Measurements from ENCODE around the gene ACAA2.
"Not testable (repeated sequence)": the region's sequence is repeated elsewhere in the genome, so short reads cannot be mapped to it uniquely, and the experiment has no call there.

The ACAA2 gene

GRCh38 chr18:49812286-49813068, 856 bp downstream of the ACAA2 start:
- no peak for DNase-seq (ENCODE audit: low read depth)

DNA sequence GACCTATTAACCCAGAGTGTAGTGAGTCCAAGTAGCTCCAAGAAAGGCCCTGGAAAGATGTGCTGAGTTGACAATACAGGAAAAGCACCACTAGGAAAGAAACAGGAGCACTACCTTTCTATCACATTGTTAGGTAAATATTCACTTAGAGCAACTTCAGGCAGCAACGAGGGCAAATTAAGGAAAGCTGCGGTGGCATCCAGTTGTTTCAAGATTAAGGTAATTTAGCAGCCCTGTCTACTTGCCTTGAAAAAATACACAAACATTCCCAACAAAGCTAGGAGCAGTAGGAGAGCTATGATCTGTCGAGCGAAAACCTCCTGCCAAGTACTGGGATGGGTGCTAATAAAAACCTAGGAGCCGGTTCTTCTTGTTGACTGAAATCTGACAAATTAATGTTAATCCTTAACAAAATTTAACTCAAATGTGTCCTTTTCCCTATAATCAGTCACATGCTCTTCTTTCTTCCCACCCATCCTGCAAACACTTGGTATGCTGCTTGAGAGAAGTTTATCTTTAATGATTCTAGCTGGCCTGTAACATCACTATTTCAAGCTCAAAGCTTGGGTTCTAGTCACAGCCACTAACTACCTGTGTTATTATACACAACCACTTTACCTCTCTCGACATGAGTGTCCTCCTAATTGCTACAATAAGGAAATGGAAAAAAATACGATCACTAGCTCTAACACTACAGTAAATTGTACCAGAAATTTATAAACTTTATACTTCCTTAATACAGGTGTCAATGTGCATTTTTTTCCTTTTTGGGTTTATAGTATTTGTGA, 2.0 kb downstream of the ACAA2 start:
- no peak for DNase-seq (ENCODE audit: low read depth)

DNA sequence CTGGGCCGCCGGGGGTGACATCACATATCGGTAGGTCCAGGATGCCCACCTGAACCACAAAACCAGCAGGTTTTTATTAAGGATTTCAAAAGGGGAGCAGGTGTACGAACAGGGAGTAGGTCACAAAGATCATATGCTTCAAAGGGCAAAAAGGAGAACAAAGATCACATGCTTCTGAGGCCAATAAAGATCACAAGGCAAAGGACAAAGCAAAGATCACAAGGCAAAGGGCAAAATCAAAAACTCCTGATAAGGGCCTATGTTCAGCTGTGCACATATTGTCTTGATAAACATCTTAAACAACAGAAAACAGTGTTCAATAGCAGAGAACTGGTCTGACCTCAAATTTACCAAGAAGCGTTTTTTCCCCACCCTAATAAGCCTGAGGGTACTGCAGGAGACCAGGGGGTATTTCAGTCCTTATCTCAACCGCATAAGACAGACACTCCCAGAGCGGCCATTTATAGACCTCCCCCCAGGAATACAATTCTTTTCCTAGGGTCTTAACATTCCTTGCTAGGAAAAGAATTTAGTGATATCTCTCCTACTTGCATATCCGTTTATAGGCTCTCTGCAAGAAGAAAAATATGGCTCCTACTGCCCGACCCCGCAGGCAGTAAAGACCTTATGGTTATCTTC, 4.7 kb downstream of the ACAA2 start:
- DNase-seq (ENCODE audit: low read depth): not testable (repeated sequence)

DNA sequence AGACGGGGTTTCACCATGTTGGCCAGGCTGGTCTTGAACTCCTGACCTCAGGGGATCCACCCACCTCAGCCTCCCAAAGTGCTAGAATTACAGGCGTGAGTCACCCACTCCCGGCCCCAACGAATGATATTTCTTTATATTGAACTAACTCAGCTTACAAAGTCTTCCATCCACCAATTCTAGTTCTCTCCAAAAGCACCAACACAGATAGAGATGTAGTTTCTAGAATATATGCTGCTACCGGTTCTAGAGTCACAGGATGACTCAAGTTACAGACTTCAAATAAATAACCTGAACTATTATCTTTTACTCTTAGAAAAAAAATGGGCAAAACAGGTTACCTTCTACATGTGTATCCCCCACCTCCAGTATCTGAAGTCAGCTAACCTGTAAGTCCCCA, 9.2 kb downstream of the ACAA2 start:
- no peak for DNase-seq (ENCODE audit: low read depth)

GRCh38 chr18:49802623-49803022, 10.7 kb downstream of the ACAA2 start:
- no peak for DNase-seq (ENCODE audit: low read depth)

- DNase-seq (ENCODE audit: low read depth): not testable (repeated sequence)
Observed at GRCh38 chr18:49800491-49800890, 12.8 kb downstream of the ACAA2 start.

DNA sequence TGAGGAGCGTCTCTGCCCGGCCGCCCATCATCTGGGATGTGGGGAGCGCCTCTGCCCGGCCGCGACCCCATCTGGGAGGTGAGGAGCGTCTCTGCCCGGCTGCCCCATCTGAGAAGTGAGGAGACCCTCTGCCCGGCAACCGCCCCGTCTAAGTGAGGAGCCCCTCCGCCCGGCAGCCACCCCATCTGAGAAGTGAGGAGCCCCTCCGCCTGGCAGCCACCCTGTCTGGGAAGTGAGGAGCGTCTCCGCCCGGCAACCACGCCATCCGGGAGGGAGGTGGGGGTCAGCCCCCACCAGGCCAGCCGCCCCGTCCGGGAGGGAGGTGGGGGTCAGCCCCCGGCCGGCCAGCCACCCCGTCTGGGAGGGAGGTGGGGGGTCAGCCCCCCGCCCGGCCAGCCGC, 13.5 kb downstream of the ACAA2 start:
- DNase-seq (ENCODE audit: low read depth): not testable (repeated sequence)

GRCh38 chr18:49798001-49798400, 15.3 kb downstream of the ACAA2 start:
- DNase-seq (ENCODE audit: low read depth): no peak

GRCh38 chr18:49795612-49796552, 17.5 kb downstream of the ACAA2 start:
- no peak for DNase-seq (ENCODE audit: low read depth)

- no peak for DNase-seq (ENCODE audit: low read depth)
Observed at GRCh38 chr18:49794743-49795142, 18.6 kb downstream of the ACAA2 start.

DNA sequence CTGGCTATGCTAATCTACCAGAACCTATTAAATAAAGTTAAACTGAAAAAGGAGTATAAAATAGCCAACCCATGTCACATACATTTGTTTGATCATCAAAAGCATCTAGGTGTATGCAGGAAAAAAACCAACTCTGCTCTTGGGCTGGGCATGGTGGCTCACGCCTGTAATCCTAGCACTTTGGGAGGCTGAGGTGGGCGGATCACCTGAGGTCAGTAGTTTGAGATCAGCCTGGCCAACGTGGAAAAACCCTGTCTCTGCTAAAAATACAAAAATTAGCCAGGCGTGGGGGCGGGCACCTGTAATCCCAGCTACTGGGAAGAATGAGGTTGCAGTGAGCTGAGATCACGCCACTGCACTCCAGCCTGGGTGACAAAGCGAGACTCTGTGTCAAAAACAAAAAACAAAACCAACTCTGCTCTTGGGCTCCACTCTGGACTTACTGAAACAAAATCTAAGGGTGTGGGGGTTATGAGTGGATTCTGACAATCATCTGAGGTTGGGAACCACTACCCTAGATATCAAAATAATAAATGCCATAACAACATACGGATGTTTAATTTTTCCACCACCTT, 23.7 kb downstream of the ACAA2 start:
- DNase-seq (ENCODE audit: low read depth): not testable (repeated sequence)

- no peak for DNase-seq (ENCODE audit: low read depth)
Observed at GRCh38 chr18:49788327-49788898, 24.9 kb downstream of the ACAA2 start.

DNA sequence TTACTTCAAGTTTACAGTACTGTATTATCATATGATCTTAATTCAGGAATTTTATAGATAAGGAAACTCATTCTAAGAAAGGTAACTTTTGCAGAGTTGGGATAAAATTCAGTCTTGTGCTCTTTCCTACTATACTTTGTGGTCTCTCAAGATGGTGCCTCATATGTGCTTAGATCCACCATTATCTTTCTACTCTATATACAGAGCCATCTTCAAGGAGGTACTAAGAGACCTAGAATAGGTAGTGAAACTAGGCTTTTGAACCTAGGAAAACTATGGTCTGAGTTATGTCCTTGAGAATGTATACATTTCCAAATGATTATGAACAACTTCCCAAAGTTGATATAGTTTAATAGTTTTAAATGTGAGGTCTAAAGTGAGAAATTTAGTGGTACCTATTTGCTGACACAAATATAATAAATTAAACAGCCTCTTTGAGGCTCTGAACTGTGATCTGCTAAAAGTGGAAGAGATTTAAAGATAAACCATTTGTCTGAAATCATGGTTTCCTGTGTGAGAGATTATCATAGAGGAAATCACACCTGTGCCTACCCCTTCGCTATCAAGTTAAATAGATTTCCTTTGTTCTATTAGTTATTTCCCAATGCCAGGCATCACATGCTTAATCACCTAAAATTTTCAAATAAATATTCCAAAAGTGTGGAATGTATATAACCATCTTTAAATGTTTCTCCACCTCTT, 27.2 kb downstream of the ACAA2 start:
- DNase-seq (ENCODE audit: low read depth): no peak

DNA sequence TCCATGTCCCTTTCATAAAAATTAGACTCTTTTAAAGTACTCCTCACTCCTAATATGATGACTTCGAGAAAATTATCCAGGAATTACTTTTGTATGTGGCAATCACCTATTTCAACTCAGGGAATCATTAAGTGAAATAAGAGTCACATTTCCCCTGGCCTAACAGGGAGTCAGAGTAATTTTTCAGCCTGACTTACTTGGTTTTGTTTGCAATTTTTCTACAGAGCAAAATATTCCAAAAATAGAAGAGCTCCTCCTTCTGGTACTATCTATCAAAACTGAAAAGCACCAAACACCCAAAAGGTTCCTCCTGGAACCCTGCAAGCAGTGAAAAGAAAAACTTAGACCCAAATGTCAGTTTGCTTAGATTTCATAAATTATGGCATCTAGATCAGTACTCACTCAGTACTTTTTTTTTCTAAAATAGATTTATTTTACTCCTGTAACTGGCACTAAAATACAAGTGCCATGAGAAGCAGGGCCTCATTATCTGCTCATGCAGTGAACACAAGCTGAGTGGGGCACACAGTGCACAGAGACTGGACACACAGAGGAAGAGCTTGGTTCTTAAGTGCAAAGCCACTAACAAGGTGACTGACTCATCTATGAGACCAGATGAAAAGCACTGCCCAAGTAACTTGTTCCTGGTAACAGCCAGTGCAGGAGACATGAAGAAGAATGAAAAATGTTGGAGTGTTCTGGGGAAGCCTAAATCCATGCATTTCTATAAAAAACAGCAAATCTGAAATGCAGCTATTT, 28.7 kb downstream of the ACAA2 start:
- no peak for DNase-seq (ENCODE audit: low read depth)

DNA sequence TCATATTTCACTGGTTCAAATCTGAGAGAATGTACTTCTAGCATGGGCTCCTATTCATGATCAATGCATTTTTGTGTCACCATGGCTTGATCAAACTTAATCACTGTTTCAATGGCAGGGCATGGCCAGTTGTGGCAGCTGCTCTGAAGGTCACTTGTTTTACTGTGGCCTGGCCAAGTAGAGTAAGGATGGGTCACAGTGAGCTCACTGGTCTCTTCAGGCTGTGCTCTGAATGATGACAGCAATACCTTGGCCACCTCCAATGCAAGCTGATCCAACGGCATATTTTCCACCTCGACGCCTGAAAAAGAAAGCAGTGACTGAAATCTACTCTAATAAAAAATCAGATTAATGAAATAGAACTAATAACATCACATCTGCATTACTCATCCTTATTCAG, 29.7 kb downstream of the ACAA2 start:
- DNase-seq (ENCODE audit: low read depth): not testable (repeated sequence)

GRCh38 chr18:49778826-49779465, 34.4 kb downstream of the ACAA2 start:
- DNase-seq (ENCODE audit: low read depth): no peak

DNA sequence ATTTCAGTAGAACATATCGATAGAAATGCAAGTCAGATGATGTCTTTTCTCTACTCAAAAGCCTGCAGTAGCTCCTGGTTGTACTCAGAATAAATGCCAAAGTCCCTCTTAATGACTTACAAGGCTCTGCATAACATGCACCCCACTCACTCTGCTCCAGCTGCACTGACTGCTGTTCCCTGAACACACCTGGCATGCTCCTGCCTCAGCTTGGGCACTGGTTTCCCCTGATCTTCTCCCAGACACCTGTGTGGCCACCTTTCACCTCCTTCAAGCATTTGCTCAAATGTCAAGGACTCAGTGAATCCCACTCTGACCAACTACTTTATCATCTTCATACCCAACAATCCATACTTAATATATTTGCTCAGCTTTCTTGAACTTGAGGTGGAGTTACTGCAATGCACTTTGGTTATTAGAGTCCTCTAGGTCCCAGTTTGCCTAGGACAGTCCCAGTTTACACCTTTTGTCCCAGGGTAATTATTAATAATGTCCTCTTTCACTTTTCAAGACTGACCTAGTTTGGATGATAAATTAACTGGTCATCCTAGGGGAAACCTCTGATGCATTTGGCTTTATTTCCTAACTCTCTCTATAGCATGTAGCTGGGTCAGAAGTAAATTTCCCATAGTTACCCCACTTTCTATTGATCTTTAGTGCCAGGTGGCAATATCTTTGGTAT, 44.1 kb downstream of the ACAA2 start:
- no peak for DNase-seq (ENCODE audit: low read depth)

DNA sequence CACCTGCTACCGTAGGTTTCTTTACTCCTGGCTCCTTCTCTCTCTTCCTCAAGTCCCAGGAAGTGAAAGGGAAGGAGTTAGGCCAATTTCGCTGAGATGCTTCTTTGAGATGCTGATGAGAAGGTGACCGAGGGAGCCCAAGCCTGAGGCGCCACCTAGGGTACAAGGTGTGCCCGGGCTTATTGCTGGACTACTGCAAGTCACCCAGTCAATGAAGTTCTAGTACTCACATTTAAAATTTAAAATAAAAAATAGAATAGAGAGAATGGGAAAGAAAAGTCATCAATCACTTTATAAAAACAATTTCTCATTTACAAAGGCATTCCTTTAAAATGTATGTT, 45.3 kb downstream of the ACAA2 start:
- no peak for DNase-seq (ENCODE audit: low read depth)

Measured in activated T-helper 1 cell treated with Interleukin-2 at 50 U/mL for 16 hours (primary cell).